Astrocyte (in vitro differentiated cells and primary cell): Measurements from ENCODE around the gene GVQW3.

Experiments
- EZH2 ChIP-seq: IDR thresholded peaks from 2 replicates; pipeline ENCODE4 v1.6.1; 2012; ENCODE audit warnings: mild to moderate bottlenecking, low read length, inconsistent platforms; ENCODE audit not compliant: insufficient read depth
- TF ChIP-seq, protein P1 (sequence below): IDR thresholded peaks from 2 replicates; pipeline ENCODE4 v1.5.1; 2011; ENCODE audit warnings: low read depth, mild to moderate bottlenecking, inconsistent platforms, low read length, moderate library complexity; ENCODE audit not compliant: insufficient read depth

DNA sequence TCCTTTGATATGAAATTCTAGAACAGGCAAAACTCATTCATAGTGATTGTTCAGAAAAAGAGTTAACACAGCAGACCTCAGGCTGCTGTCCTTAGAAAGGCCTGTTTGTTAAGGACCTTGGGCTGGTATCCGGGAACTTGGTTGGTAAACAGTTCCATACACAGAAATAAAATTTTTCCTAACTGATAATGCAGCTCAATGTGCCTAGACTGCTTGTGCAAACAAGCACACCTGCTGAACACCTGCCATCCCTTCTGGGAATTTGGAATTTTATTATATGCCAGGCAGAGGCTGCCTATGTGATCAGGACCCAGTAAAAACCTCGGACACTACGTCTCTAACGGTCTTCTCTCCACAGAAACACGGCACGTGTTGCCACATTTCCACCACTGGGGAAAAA lies 11.7 kb upstream of the GVQW3 start:
- TF ChIP-seq, protein P1, sequence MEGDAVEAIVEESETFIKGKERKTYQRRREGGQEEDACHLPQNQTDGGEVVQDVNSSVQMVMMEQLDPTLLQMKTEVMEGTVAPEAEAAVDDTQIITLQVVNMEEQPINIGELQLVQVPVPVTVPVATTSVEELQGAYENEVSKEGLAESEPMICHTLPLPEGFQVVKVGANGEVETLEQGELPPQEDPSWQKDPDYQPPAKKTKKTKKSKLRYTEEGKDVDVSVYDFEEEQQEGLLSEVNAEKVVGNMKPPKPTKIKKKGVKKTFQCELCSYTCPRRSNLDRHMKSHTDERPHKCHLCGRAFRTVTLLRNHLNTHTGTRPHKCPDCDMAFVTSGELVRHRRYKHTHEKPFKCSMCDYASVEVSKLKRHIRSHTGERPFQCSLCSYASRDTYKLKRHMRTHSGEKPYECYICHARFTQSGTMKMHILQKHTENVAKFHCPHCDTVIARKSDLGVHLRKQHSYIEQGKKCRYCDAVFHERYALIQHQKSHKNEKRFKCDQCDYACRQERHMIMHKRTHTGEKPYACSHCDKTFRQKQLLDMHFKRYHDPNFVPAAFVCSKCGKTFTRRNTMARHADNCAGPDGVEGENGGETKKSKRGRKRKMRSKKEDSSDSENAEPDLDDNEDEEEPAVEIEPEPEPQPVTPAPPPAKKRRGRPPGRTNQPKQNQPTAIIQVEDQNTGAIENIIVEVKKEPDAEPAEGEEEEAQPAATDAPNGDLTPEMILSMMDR, result no peak
- no peak for TF ChIP-seq EZH2
